Neural progenitor cell (in vitro differentiated cells): ENCODE measurements around the gene TEX2. TPM values are rescaled to one million over a fixed set of nuclear protein-coding genes. Genes with fewer than 3 reads are reported as not detected.

ENCODE experiments used
- DNase-seq: peaks from one replicate; pipeline ENCODE4 v3.0.0-alpha.2; 2016; ENCODE audit warnings: low spot score
- H2AFZ ChIP-seq: fragments of 200-600 bp; sonication (generic); replicated peaks from 2 replicates; pipeline ENCODE4 v1.6.1; 2016; ENCODE audit warnings: antibody characterized with exemption
- H3F3A ChIP-seq: fragments of 200-600 bp; sonication (generic); 2 replicates; pipeline ENCODE4 v1.6.1; 2016; ENCODE audit warnings: antibody characterized with exemption, low read depth
- H3K27ac ChIP-seq: fragments of 200-600 bp; sonication (generic); 2 replicates; pipeline ENCODE4 v1.5.1; 2016; ENCODE audit warnings: mild to moderate bottlenecking
- H3K27me3 ChIP-seq: fragments of 200-600 bp; sonication (generic); 2 replicates; pipeline ENCODE4 v1.6.1; 2016; ENCODE audit warnings: mild to moderate bottlenecking, moderate library complexity
- H3K36me3 ChIP-seq: fragments of 200-600 bp; sonication (generic); 2 replicates; pipeline ENCODE4 v1.5.1; 2016
- H3K4me1 ChIP-seq: fragments of 200-600 bp; sonication (generic); 2 replicates; pipeline ENCODE4 v1.6.1; 2016; ENCODE audit warnings: mixed run types
- H3K4me2 ChIP-seq: fragments of 200-600 bp; sonication (generic); 2 replicates; pipeline ENCODE4 v1.6.1; 2016
- H3K4me3 ChIP-seq: fragments of 200-600 bp; sonication (generic); 2 replicates; pipeline ENCODE4 v1.5.1; 2016
- H3K79me2 ChIP-seq: fragments of 200-600 bp; sonication (generic); 2 replicates; pipeline ENCODE4 v1.6.1; 2016; ENCODE audit warnings: low read depth
- H3K9ac ChIP-seq: fragments of 200-600 bp; sonication (generic); 2 replicates; pipeline ENCODE4 v1.6.1; 2016
- H3K9me3 ChIP-seq: fragments of 200-600 bp; sonication (generic); 2 replicates; pipeline ENCODE4 v1.5.1; 2016; ENCODE audit warnings: low read depth
- H4K20me1 ChIP-seq: fragments of 200-600 bp; sonication (generic); 2 replicates; pipeline ENCODE4 v1.6.1; 2016; ENCODE audit warnings: low read depth
- H3K27ac Mint-ChIP-seq: 3 replicates; pipeline ENCODE4 v1.8.0; 2021; ENCODE audit warnings: mixed read lengths
- H3K27me3 Mint-ChIP-seq: 2 replicates; pipeline ENCODE4 v1.8.0; 2022; ENCODE audit warnings: low read depth, mild to moderate bottlenecking, inconsistent platforms, moderate library complexity, mixed read lengths; ENCODE audit not compliant: insufficient read depth
- H3K36me3 Mint-ChIP-seq: 3 replicates; pipeline ENCODE4 v1.8.0; 2021; ENCODE audit warnings: mixed read lengths
- H3K4me1 Mint-ChIP-seq: 3 replicates; pipeline ENCODE4 v1.8.0; 2021; ENCODE audit warnings: mixed read lengths
- H3K4me3 Mint-ChIP-seq: 3 replicates; pipeline ENCODE4 v1.8.0; 2021; ENCODE audit warnings: mild to moderate bottlenecking, moderate library complexity, mixed read lengths
- H3K9me3 Mint-ChIP-seq: 3 replicates; pipeline ENCODE4 v1.8.0; 2020; ENCODE audit warnings: mixed read lengths
- CTCF ChIP-seq: fragments of 200-600 bp; sonication (generic); IDR thresholded peaks from 2 replicates; pipeline ENCODE4 v1.5.1; 2017; ENCODE audit warnings: antibody characterized with exemption, mild to moderate bottlenecking
- EZH2 ChIP-seq: fragments of 200-600 bp; sonication (generic); IDR thresholded peaks from 2 replicates; pipeline ENCODE4 v1.6.1; 2017; ENCODE audit warnings: antibody characterized with exemption, mild to moderate bottlenecking, moderate library complexity
- EZH2phosphoT487 ChIP-seq: fragments of 200-600 bp; sonication (generic); IDR thresholded peaks from 2 replicates; pipeline ENCODE4 v1.6.1; 2017; ENCODE audit warnings: antibody characterized with exemption
- total RNA-seq: library from RNA; depleted of rRNA; stranded (reverse); fragments of >200 nt; gene quantifications from 2 replicates; pipeline ENCODE4 v1.2.3, GENCODE V29; 2015; ENCODE audit warnings: low replicate concordance

TEX2 gene
- total RNA-seq, 1 donor from 2014 or later = 10.6 TPM

- TF ChIP-seq CTCF (no peak), EZH2 (no peak), EZH2phosphoT487 (peak; percentile 23)
- Histone ChIP-seq H3K36me3 (no peaks in the 10 kb centered on the region), H3K9ac (no peak overlapping the region), H3K4me1 (peaks cover 11% of the 10 kb centered on the region), H3K27me3 (peaks cover 14% of the 10 kb centered on the region), H3K4me2 (peak overlapping the region; percentile 88), H3K79me2 (peaks cover 55% of the 10 kb centered on the region), H2AFZ (peak overlapping the region; percentile 12), H3K9me3 (no peaks in the 10 kb centered on the region), H3F3A (peaks cover 12% of the 10 kb centered on the region), H4K20me1 (peaks cover 40% of the 10 kb centered on the region), H3K27ac (no peak overlapping the region), H3K4me3 (peak overlapping the region; percentile 90)
- peaks cover 5% of the 10 kb centered on the region for H3K27me3 Mint-ChIP-seq
- no peaks in the 10 kb centered on the region for H3K9me3 Mint-ChIP-seq
- H3K4me3 Mint-ChIP-seq = peak overlapping the region; percentile 90
- H3K27ac Mint-ChIP-seq = no peak overlapping the region
- peaks cover 36% of the 10 kb centered on the region for H3K4me1 Mint-ChIP-seq
- no peaks in the 10 kb centered on the region for H3K36me3 Mint-ChIP-seq
- peak; percentile 45 for DNase-seq
These were observed 661 bp downstream of the TEX2 start for GRCh38 chr17:64262198-64262999.

- no peak overlapping the region for H3K27ac Mint-ChIP-seq
- no peak overlapping the region for H3K9ac ChIP-seq
These were observed 1.5 kb downstream of the TEX2 start for GRCh38 chr17:64261417-64262145.

GRCh38 chr17:64260886-64261285, 2.2 kb downstream of the TEX2 start:
- TF ChIP-seq CTCF = no peak
- no peak for TF ChIP-seq EZH2
- no peak for TF ChIP-seq EZH2phosphoT487
- DNase-seq = no peak
- Histone ChIP-seq H3K27me3 (peaks cover 9% of the 10 kb centered on the region), H3K36me3 (no peaks in the 10 kb centered on the region), H3K79me2 (peaks cover 57% of the 10 kb centered on the region), H3K9ac (no peak overlapping the region), H3K4me2 (peak overlapping the region; percentile 88), H3K27ac (no peak overlapping the region), H3K4me1 (peaks cover 26% of the 10 kb centered on the region), H2AFZ (no peak overlapping the region), H3K4me3 (no peak overlapping the region), H3F3A (peaks cover 27% of the 10 kb centered on the region), H4K20me1 (peaks cover 53% of the 10 kb centered on the region), H3K9me3 (no peaks in the 10 kb centered on the region)
- Mint-ChIP-seq H3K27me3 (peaks cover 3% of the 10 kb centered on the region), H3K36me3 (no peaks in the 10 kb centered on the region), H3K27ac (no peak overlapping the region), H3K4me1 (peaks cover 46% of the 10 kb centered on the region), H3K9me3 (no peaks in the 10 kb centered on the region), H3K4me3 (no peak overlapping the region)

More at GRCh38 chr17:64261417-64262145, 1.5 kb downstream of the TEX2 start:
- no peaks in the 10 kb centered on the region for H3K36me3 ChIP-seq
- no peak for TF ChIP-seq EZH2phosphoT487
- no peak for TF ChIP-seq CTCF
- no peak for TF ChIP-seq EZH2
- H3K79me2 ChIP-seq = peaks cover 55% of the 10 kb centered on the region
- Mint-ChIP-seq H3K4me1 (peaks cover 42% of the 10 kb centered on the region), H3K4me3 (peak overlapping the region; percentile 90), H3K9me3 (no peaks in the 10 kb centered on the region), H3K36me3 (no peaks in the 10 kb centered on the region), H3K27me3 (peaks cover 5% of the 10 kb centered on the region)
- peak overlapping the region; percentile 88 for H3K4me2 ChIP-seq
- no peak overlapping the region for H2AFZ ChIP-seq
- H3K4me1 ChIP-seq = peaks cover 19% of the 10 kb centered on the region
- H3K9me3 ChIP-seq = no peaks in the 10 kb centered on the region
- H3F3A ChIP-seq = peaks cover 21% of the 10 kb centered on the region
- H3K27ac ChIP-seq = no peak overlapping the region
- H4K20me1 ChIP-seq = peaks cover 48% of the 10 kb centered on the region
- peak overlapping the region; percentile 90 for H3K4me3 ChIP-seq
- DNase-seq = no peak
- H3K27me3 ChIP-seq = peaks cover 9% of the 10 kb centered on the region
